Omental fat pad (tissue), 4 donors: ENCODE data around the gene UNKL. TPM values are rescaled to one million over a fixed set of nuclear protein-coding genes. Genes with fewer than 3 reads are reported as not detected.

Experiments
- ATAC-seq: fragments of 150-250 bp; one replicate; pipeline ENCODE4 v1.9.1; 2016; ENCODE audit warnings: mild to moderate bottlenecking, moderate library complexity; ENCODE audit not compliant: low FRiP score
- DNase-seq: peaks from one replicate; pipeline ENCODE4 v3.0.0-alpha.2; 2019; ENCODE audit warnings: low spot score
- CTCF ChIP-seq, 3 donors: fragments of 450-650 bp; IDR thresholded peaks; one replicate each; pipeline ENCODE4 v1.5.1; 2016 to 2017; ENCODE audit warnings: antibody characterized with exemption in 3 of 3, mild to moderate bottlenecking in 3 of 3, moderate library complexity in 2 of 3
- total RNA-seq, 4 donors: library from RNA; depleted of rRNA; stranded (reverse); fragments of >200 nt; gene quantifications; one replicate each; pipeline ENCODE4 v1.1.0, GENCODE V29; 2016

Gene UNKL
- total RNA-seq, 4 donors from 2014 or later, result 8.6 to 36.9 (median 14.2) TPM

- no peak for ATAC-seq
- DNase-seq, result no peak
- no peak for TF ChIP-seq CTCF (IDR thresholded peaks at IDR 0.05)
Measured at GRCh38 chr16:1377406-1378010, 37.0 kb downstream of the UNKL start.

GRCh38 chr16:1375741-1376410 is 38.6 kb downstream of the UNKL start:
- TF ChIP-seq CTCF (IDR thresholded peaks at IDR 0.05), result no peak
- no peak for ATAC-seq
- no peak for DNase-seq

GRCh38 chr16:1375298-1375640 is 39.2 kb downstream of the UNKL start:
- DNase-seq, result no peak
- no peak for TF ChIP-seq CTCF (IDR thresholded peaks at IDR 0.05)
- no peak for ATAC-seq

GRCh38 chr16:1374418-1375297 is 39.8 kb downstream of the UNKL start:
- no peak for ATAC-seq
- TF ChIP-seq CTCF (IDR thresholded peaks at IDR 0.05), result no peak
- no peak for DNase-seq

GRCh38 chr16:1372292-1372950 is 42.1 kb downstream of the UNKL start:
- DNase-seq (no peak), ATAC-seq (no peak)
- no peak for TF ChIP-seq CTCF (IDR thresholded peaks at IDR 0.05)

GRCh38 chr16:1371054-1371978 is 43.2 kb downstream of the UNKL start:
- ATAC-seq (no peak), DNase-seq (no peak)
- TF ChIP-seq CTCF (IDR thresholded peaks at IDR 0.05), result no peak
